HG02840 (cell line): Measurements from ENCODE around the gene CCDC92B.
"Not testable (repeated sequence)": the region's sequence is repeated elsewhere in the genome, so short reads cannot be mapped to it uniquely, and the experiment has no call there.

Source experiments
- ATAC-seq: cut with Tn5 transposase; IDR thresholded peaks from one replicate; pipeline ENCODE4 v1.9.1; 2021; ENCODE audit warnings: mild to moderate bottlenecking, moderate library complexity, moderate number of reproducible peaks; ENCODE audit not compliant: unreplicated experiment, low FRiP score

Gene CCDC92B

DNA sequence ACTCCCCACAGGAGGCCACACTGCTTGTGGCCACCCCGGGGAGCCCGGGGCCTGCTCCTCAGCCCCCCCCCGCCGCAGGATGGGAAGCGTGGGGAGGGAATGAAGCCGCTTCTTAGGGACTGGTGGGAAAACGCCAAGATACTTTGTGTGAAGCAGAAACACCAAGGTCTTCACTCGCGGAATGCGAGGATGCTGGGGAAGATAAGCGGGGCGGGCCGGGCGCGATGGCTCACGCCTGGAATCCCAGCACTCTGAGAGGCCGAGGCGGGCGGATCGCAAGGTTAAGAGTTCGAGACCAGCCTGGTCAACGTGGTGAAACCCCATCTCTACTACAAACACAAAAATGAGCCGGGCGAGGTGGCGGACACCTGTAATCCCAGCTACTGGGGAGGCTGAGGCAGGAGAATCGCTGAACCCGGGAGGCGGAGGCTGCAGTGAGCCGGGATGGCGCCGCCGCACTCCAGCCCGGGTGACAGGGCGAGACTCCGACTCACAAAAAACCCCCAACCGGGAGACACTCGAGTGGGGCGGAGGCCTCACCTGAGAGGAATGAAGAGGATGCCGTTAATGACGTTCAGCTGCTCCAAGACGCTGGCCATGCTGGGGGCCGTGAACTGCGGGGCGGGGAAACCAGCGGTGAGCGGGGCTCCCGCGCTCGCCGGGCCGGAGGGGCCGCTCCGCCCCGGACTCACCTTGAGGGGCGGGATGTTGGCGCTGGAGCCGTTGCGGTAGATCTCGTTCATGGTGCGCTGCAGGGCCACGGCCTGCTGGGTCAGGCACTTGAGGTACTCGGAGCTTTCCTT, 58.2 kb downstream of the CCDC92B start:
- no peak for ATAC-seq

DNA sequence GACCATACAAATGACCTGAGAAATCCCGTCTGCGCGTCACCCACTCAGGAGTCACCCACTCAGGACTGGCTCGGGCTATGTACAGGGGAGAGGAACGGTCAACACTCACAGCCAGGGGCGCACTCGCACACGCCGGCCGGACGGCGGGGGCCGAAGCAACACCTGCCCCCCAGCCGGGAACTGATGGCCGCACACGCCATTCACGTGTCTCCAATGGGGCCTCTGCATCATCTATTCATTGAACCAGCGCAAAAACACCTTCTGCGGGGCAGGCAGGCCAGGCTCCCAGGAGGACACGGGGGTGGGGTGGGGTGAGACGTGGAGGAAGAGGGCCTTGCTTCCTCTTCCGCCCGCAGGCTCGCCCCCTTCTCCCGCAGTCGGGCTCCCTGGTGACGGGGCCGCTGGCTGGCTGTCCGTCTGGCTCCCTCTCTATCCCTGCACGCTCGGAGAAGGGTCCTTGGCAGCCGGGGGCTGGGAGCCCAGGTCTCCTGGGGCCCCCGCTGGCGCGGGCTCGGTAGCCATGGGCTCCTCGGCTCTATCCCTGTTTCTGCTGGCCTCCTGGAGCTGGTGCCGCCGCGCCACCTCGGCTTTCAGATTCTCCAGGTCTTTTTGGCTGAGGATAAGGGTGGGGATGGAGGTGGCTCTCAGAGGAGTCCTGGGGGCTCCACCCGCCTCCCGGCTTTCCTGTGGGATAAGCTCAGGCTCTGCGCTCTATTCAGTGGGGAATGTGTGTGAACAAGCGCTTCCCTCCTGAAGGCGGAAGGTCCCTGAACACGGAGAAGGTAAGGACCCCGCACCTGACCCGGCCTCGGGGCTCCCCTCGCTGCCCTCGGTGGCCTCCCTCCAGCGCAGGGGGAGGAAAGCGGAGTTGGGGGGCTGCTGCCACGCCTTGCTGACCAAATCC, 59.0 kb downstream of the CCDC92B start:
- no peak for ATAC-seq

DNA sequence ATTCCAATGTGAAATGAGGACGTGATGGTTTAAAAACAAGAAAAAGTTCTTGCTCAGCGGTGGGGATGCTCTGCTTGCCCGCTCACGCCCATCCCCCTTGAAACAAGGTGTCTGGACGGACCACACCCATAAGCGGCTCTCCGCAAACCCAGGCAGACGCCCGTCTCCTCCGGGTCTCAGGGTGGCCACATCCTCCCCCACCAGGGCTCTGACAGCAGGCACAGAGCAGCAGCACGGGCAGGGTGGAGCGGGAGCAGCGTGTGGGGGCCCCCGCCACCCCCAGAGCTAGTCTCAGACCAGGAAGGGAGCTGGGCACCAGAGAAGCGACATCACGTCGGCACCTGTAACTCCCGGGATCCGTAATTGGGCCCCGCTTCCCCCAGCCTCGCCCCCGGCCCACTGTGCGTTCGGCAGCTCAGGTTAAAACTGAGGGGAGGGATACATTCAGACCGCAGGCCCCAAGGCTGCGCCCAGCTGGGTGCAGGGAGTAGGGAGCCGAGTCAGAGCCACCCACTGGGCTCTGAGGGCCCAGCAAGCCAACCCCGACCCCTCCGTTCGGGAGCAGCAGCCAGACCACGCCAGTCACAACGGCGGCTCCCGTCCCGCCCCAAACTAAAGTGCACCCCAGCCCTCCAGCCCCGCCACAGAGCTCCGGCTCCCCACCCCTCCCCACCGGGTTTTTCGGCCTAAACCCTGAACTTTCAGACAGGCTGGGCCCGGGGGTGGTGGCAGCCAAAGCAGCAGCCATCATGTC, 59.9 kb downstream of the CCDC92B start:
- ATAC-seq: no peak

DNA sequence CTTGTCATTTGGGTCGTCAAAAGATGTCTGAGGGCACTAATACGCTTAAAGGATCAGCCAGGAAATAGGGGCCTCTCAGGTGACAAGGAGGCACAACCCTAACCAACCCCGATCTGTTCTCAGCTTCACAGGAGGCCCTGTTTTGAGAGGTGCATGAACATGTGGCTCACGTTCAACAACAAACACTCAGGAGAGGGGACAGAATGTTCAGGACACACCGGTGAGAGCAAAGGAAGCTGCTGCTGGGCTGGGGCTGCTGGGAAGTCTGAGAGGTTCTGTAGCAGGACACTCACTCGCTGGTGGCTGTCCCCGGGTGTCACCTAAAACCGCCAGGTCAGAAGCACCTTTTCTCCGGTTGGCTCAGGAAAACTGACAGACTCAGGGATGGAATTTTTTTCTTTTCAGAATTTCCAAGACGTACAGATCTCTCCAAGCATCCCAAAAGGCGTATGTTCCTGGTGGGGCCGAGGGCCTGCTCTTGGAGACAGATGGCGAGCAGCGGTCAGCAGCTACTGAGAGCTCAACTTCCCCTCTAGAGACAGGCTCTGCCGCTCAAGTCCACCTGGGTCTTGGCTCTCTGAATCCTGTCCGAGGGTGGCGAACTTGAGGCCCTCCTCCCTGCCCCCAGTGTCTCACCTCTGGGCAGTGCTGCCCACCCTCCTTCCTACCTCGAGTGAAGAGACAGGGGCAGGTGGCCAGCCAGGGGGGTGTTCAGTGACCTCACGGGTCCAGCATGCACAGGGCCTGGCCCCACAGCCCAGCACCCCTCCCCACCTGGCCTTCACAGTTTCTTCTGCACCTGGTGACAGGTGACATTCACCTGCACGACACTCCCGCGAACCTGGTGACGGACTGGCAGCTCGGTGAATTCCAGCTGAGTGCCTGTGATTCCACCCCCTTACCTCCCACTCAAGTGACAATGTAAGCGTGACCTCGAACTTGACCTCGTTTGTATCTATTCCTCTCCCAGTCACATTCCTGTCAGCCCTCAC, 60.8 kb downstream of the CCDC92B start:
- ATAC-seq: no peak

DNA sequence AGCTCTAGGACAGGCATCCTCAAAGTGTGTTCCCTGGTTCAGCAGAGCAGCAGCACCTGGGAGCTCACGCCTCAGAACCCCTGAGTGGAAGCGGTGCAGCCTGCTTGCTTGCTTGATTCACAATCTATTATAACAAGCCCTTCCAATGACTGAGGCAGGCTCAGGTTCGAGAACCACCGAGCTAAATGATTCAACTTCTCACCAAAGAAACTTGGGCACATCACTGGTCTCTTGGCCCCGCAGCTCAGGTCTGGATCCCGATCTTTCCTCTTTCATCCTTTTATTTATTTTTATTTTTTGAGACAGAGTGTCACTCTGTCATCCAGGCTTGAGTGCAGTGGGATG, 62.4 kb downstream of the CCDC92B start:
- no peak for ATAC-seq

DNA sequence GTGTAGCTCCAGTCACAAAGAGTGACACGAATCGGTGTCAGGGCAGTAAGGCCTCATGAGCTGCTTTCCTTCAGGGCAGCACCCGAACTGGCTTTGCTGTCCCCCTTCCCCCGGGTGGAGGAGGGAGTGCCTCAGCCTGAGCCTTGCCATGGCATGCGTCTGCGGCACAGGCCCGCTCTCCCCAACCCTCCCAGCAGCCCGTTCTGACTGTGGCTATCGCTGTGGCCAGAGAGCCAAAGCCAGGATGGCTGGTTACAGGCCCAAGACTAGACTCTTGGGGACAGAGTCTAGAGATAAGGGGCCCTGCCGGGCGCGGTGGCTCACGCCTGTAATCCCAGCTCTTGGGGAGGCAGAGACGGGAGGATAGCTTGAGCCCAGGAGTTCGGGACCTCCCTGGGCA, 63.8 kb downstream of the CCDC92B start:
- ATAC-seq: no peak

DNA sequence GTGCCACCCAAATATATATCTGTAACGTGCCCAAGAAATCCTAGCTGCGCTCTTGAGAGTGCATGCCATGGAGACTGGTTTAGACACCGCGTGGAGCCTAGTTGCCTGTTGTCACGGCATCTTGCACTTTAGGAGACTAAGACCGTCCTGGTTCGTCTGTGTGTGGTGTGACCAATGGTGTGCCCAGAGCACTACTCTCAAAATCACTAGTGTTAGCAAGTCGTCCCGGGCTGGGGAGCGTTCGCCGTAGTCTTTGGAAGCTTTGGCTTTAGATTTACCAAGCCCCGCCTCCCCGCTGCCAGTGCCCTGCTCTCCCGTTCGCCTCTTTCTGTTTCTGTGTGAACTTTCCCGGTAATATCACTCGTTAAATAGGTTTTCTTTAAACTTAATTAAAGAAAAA, 64.9 kb downstream of the CCDC92B start:
- ATAC-seq: no peak

DNA sequence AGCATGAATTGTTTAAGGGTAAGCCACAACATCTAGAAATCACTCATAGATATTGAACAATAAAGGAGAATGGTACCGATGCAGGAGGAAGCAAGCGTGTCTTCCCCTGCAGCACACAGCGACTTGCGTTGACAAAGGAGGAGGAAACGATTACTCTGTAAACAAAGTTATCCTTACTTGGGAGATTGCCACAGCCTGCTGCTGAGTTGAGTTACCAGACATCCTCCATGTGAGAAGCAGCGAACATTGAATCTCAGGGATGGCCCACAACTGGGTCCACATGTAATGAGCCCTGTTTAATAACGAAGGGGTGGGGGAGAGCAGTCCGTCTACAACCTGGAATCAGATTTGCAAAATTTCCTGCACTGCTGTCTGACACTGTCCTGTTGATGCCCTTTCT, 65.5 kb downstream of the CCDC92B start:
- no peak for ATAC-seq

DNA sequence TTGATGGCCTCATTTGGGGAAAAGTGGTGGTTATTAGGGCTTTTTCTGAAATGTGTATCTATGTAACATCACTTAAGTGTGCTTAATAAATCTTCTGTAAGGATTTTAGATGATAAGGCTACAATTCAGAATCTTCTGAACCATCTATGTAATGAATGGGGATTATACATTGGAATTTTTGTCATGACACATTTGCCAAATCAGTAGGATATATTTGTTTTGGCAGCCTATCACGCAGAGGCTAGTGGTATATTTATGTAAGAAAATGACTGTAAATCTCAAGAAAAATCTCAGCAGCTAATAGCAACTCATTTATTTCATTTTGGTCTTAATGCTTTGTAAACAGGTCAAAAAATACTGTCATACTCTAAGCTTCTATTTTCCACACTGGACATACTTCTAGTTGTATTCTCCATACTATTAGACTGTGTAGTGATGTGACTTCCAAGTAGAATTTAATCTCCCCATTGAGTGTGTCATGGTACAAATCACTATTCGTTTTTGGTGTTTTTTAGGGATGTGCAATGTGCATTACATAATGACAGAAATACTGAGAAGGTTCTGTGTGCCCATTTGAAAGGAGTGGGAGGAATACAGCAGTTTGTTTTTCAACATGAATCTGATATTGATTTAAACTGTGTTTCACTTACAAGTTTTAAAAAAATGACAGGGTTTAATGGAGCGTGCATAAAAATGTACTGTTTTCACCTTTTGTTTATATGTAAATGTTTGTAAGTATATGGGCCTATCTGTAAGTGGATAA, 67.1 kb downstream of the CCDC92B start:
- no peak for ATAC-seq

DNA sequence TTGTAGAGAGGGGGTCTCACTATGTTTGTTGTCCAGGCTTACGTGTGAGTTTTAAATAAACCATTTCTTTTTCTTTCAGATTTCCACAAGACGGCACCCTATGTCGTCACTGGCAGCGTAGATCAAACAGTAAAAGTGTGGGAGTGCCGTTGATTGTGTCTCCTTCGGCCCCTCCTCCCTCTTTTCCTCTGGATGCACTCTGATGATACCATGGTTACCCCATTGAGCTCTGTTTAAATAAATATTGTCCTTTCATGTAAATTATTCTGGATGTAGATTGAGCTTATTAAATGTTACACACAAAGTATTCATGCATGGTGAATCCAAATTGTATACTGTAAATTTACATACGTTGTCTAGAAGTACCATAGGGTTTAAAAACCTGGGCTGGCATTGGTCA, 67.8 kb downstream of the CCDC92B start:
- no peak for ATAC-seq

DNA sequence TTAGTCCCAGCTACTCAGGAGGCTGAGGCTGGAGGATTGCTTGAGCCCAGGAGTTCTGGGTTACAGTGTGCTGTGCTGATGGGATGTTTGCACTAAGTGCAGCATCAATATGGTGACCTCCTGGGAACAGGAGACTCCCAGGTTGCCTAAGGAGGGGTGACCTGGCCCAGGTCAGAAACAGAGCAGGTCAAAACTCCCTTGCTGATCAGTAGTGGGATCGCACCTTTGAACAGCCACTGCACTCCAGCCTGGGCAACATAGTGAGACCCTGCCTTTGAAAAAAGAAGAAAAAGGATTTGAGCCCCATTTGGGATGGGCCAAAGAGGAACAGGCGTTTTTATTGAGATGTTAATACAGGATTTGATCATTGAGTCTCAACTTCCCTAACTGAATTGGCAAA, 68.5 kb downstream of the CCDC92B start:
- no peak for ATAC-seq

DNA sequence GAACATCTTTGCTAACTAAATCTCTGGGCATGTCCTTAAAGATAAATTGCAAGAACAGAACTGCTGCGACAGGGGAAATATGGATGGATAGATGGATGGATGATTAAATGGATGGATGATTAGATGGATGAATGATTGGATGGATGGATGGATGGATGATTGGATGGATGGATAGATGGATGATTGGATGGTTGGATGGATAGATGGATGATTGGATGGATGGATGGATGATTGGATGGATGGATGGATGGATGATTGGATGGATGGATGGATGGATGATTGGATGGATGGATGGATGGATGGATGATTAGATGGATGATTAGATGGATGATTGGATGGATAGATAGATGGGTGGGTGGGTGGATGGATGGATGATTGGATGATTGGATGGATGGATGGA, 70.2 kb downstream of the CCDC92B start:
- not testable (repeated sequence) for ATAC-seq
